Esophagus (tissue), 2 donors: ENCODE measurements around the gene CMTR1. TPM values are rescaled to one million over a fixed set of nuclear protein-coding genes. Genes with fewer than 3 reads are reported as not detected.

ENCODE experiments used
- H3K27ac ChIP-seq, 2 donors: one replicate each; pipeline ENCODE4 v1.5.1; 2013; ENCODE audit warnings: low read depth in 2 of 2, mild to moderate bottlenecking in 2 of 2, inconsistent platforms in 1 of 2, low read length in 1 of 2, moderate library complexity in 1 of 2
- H3K27me3 ChIP-seq, 2 donors: one replicate each; pipeline ENCODE4 v1.6.1; 2013; ENCODE audit warnings: low read length in 2 of 2, control low read depth in 1 of 2, mild to moderate bottlenecking in 1 of 2; ENCODE audit not compliant: insufficient read depth in 2 of 2, control insufficient read depth in 1 of 2
- H3K36me3 ChIP-seq, 2 donors: one replicate each; pipeline ENCODE4 v1.6.1; 2013; ENCODE audit warnings: low read length in 1 of 2; ENCODE audit not compliant: control insufficient read depth in 2 of 2, insufficient read depth in 2 of 2
- H3K4me1 ChIP-seq, 2 donors: one replicate each; pipeline ENCODE4 v1.6.1; 2013; ENCODE audit warnings: low read length in 1 of 2; ENCODE audit not compliant: control insufficient read depth in 2 of 2, insufficient read depth in 2 of 2
- H3K4me3 ChIP-seq, 2 donors: one replicate each; pipeline ENCODE4 v1.5.1; 2013; ENCODE audit warnings: low read length in 2 of 2, mild to moderate bottlenecking in 2 of 2, low read depth in 1 of 2, moderate library complexity in 1 of 2
- H3K9me3 ChIP-seq, 2 donors: one replicate each; pipeline ENCODE4 v1.6.1; 2013; ENCODE audit warnings: mild to moderate bottlenecking in 2 of 2, low read depth in 1 of 2, low read length in 1 of 2, moderate library complexity in 1 of 2; ENCODE audit not compliant: control insufficient read depth in 2 of 2, insufficient read depth in 1 of 2
- WGBS, 2 donors: extraction: QIAGEN DNeasy Blood & Tissue Kit; methylation state at CpG; one replicate each; pipeline ENCODE4 v1.1.7; 2013; 5-methylcytosine and 5-hydroxymethylcytosine counted together
- polyA plus RNA-seq, 2 donors: library from polyadenylated mRNA; stranded (reverse); fragments of 200-250 nt; gene quantifications; one replicate each; pipeline ENCODE4 v1.2.3, GENCODE V29; 2013
- donor health status: healthy with polysubstance abuse.
- donor health status: Bipolar disorder and iron deficiency.

CMTR1 gene
- polyA plus RNA-seq, 2 donors, result 10.5 to 12.0 TPM

GRCh38 chr6:37481711-37482605 lies 48.9 kb downstream of the CMTR1 start:
- WGBS, 2 donors, result 71 to 75% methylated on average over 13 to 15 of the region's 15 CpGs
- H3K4me1 ChIP-seq, result no peaks in the 10 kb centered on the region
- no peaks in the 10 kb centered on the region for H3K9me3 ChIP-seq
- H3K27ac ChIP-seq, result no peak overlapping the region
- no peaks in the 10 kb centered on the region for H3K27me3 ChIP-seq
- peaks cover 13 to 46% of the 10 kb centered on the region in 2 donors for H3K36me3 ChIP-seq
- H3K4me3 ChIP-seq, result no peak overlapping the region

GRCh38 chr6:37482606-37483251 lies 49.7 kb downstream of the CMTR1 start:
- WGBS, 2 donors, result 83 to 85% methylated on average over 10 of the region's 10 CpGs
- Histone ChIP-seq H3K36me3 (peaks cover 13 to 40% of the 10 kb centered on the region in 2 donors), H3K27me3 (no peaks in the 10 kb centered on the region), H3K9me3 (no peaks in the 10 kb centered on the region), H3K4me1 (no peaks in the 10 kb centered on the region), H3K27ac (no peak overlapping the region), H3K4me3 (no peak overlapping the region)

- Histone ChIP-seq H3K4me3 (no peak overlapping the region), H3K27ac (no peak overlapping the region), H3K9me3 (no peaks in the 10 kb centered on the region), H3K27me3 (no peaks in the 10 kb centered on the region), H3K36me3 (peaks cover 9 to 36% of the 10 kb centered on the region in 2 donors), H3K4me1 (no peaks in the 10 kb centered on the region)
- WGBS, 2 donors, result 85% methylated on average over 11 of the region's 11 CpGs
Measured at GRCh38 chr6:37483252-37483901, 50.4 kb downstream of the CMTR1 start.

- 36 to 55% methylated on average over 15 to 20 of the region's 20 CpGs for WGBS, 2 donors
- Histone ChIP-seq H3K27ac (no peak overlapping the region), H3K36me3 (peaks cover 8 to 29% of the 10 kb centered on the region in 2 donors), H3K4me1 (no peaks in the 10 kb centered on the region), H3K27me3 (no peaks in the 10 kb centered on the region), H3K4me3 (no peak overlapping the region), H3K9me3 (no peaks in the 10 kb centered on the region)
Measured at GRCh38 chr6:37483917-37484785, 51.1 kb downstream of the CMTR1 start.

GRCh38 chr6:37484786-37485170 lies 51.8 kb downstream of the CMTR1 start:
- H3K36me3 ChIP-seq, result peaks cover 8 to 26% of the 10 kb centered on the region in 2 donors
- 89 to 96% methylated on average over 7 of the region's 7 CpGs for WGBS, 2 donors
- H3K9me3 ChIP-seq, result no peaks in the 10 kb centered on the region
- H3K4me1 ChIP-seq, result peaks cover 0 to 4% of the 10 kb centered on the region in 2 donors
- no peak overlapping the region for H3K27ac ChIP-seq
- no peak overlapping the region for H3K4me3 ChIP-seq
- no peaks in the 10 kb centered on the region for H3K27me3 ChIP-seq

GRCh38 chr6:37485291-37485702 lies 52.3 kb downstream of the CMTR1 start:
- WGBS, 2 donors, result 79 to 80% methylated on average over 10 of the region's 10 CpGs
- no peaks in the 10 kb centered on the region for H3K9me3 ChIP-seq
- no peak overlapping the region for H3K27ac ChIP-seq
- peaks cover 0 to 4% of the 10 kb centered on the region in 2 donors for H3K4me1 ChIP-seq
- peaks cover 4 to 22% of the 10 kb centered on the region in 2 donors for H3K36me3 ChIP-seq
- no peak overlapping the region for H3K4me3 ChIP-seq
- no peaks in the 10 kb centered on the region for H3K27me3 ChIP-seq

GRCh38 chr6:37486121-37486839 lies 53.3 kb downstream of the CMTR1 start:
- Histone ChIP-seq H3K9me3 (no peaks in the 10 kb centered on the region), H3K27me3 (no peaks in the 10 kb centered on the region), H3K36me3 (peaks cover 4 to 20% of the 10 kb centered on the region in 2 donors), H3K27ac (no peak overlapping the region), H3K4me1 (peaks cover 0 to 4% of the 10 kb centered on the region in 2 donors), H3K4me3 (no peak overlapping the region)
- WGBS, 2 donors, result 90 to 91% methylated on average over 8 of the region's 8 CpGs

GRCh38 chr6:37487591-37488380 lies 54.8 kb downstream of the CMTR1 start:
- no peak overlapping the region for H3K27ac ChIP-seq
- H3K27me3 ChIP-seq, result no peaks in the 10 kb centered on the region
- peaks cover 0 to 10% of the 10 kb centered on the region in 2 donors for H3K36me3 ChIP-seq
- H3K4me3 ChIP-seq, result no peak overlapping the region
- H3K9me3 ChIP-seq, result no peaks in the 10 kb centered on the region
- peaks cover 0 to 4% of the 10 kb centered on the region in 2 donors for H3K4me1 ChIP-seq
- WGBS, 2 donors, result 79 to 80% methylated on average over 9 of the region's 9 CpGs
